Liver (tissue), 9 donors: ENCODE data around the gene TP53AIP1. TPM values are rescaled to one million over a fixed set of nuclear protein-coding genes. Genes with fewer than 3 reads are reported as not detected.

Source experiments
- DNase-seq: peaks from one replicate; pipeline ENCODE4 v3.0.0-alpha.2; 2017; ENCODE audit warnings: low spot score
- H3K27ac ChIP-seq, 2 donors: one replicate each; pipeline ENCODE4 v1.7.0; 2013; ENCODE audit warnings: inconsistent platforms in 2 of 2, low read length in 2 of 2, control low read depth in 1 of 2, low read depth in 1 of 2, mild to moderate bottlenecking in 1 of 2
- H3K27me3 ChIP-seq, 4 donors: one replicate each; pipeline versions ENCODE4 v1.6.1 to v1.7.0; 2013; ENCODE audit warnings: low read length in 3 of 4, inconsistent platforms in 1 of 4, mild to moderate bottlenecking in 1 of 4, moderate library complexity in 1 of 4; ENCODE audit not compliant: control insufficient read depth in 4 of 4, insufficient read depth in 4 of 4
- H3K36me3 ChIP-seq, 4 donors: one replicate each; pipeline versions ENCODE4 v1.6.1 to v1.7.0; 2013; ENCODE audit warnings: low read length in 3 of 4, mild to moderate bottlenecking in 3 of 4, low read depth in 1 of 4, moderate library complexity in 1 of 4; ENCODE audit not compliant: control insufficient read depth in 4 of 4, insufficient read depth in 3 of 4
- H3K4me1 ChIP-seq, 4 donors: one replicate each; pipeline versions ENCODE4 v1.6.1 to v1.7.0; 2013; ENCODE audit warnings: low read length in 3 of 4, mild to moderate bottlenecking in 3 of 4, moderate library complexity in 1 of 4; ENCODE audit not compliant: control insufficient read depth in 4 of 4, insufficient read depth in 4 of 4
- H3K4me3 ChIP-seq, 3 donors: one replicate each; pipeline versions ENCODE4 v1.6.1 to v1.7.0; 2013; ENCODE audit warnings: low read length in 3 of 3, control low read depth in 1 of 3, low read depth in 1 of 3, mild to moderate bottlenecking in 1 of 3
- H3K9ac ChIP-seq, 2 donors: one replicate each; pipeline ENCODE4 v1.7.0; 2013; ENCODE audit warnings: low read length in 2 of 2, mild to moderate bottlenecking in 2 of 2, moderate library complexity in 2 of 2, control low read depth in 1 of 2, low read depth in 1 of 2
- H3K9me3 ChIP-seq, 4 donors: one replicate each; pipeline versions ENCODE4 v1.6.1 to v1.7.0; 2013; ENCODE audit warnings: low read length in 3 of 4; ENCODE audit not compliant: control insufficient read depth in 4 of 4
- ATF3 ChIP-seq: IDR thresholded peaks from 2 replicates; pipeline ENCODE4 v1.6.1; 2016; ENCODE audit warnings: antibody characterized with exemption
- EGR1 ChIP-seq, 2 donors: IDR thresholded peaks; 2 replicates each; pipeline ENCODE4 v1.6.1; 2016 to 2018; ENCODE audit warnings: antibody characterized with exemption in 2 of 2, low read depth in 2 of 2
- FOXA1 ChIP-seq: IDR thresholded peaks from 2 replicates; pipeline ENCODE4 v1.6.1; 2016; ENCODE audit warnings: antibody characterized with exemption
- FOXA2 ChIP-seq: IDR thresholded peaks from 2 replicates; pipeline ENCODE4 v1.6.1; 2016; ENCODE audit warnings: antibody characterized with exemption
- GABPA ChIP-seq, 2 donors: IDR thresholded peaks in 1 of 2; conservative IDR thresholded peaks in 1 of 2; 2 replicates each; pipeline ENCODE4 v1.6.1; 2016; ENCODE audit warnings: antibody characterized with exemption in 2 of 2, mild to moderate bottlenecking in 1 of 2, moderate library complexity in 1 of 2
- HNF4A ChIP-seq, 2 donors: conservative IDR thresholded peaks; 2 replicates each; pipeline ENCODE4 v1.6.1; 2016; ENCODE audit warnings: antibody characterized with exemption in 2 of 2, mild to moderate bottlenecking in 2 of 2
- HNF4G ChIP-seq: IDR thresholded peaks from 2 replicates; pipeline ENCODE4 v1.6.1; 2016; ENCODE audit warnings: antibody characterized with exemption
- JUND ChIP-seq, 2 donors: IDR thresholded peaks; 2 replicates each; pipeline ENCODE4 v1.6.1; 2016; ENCODE audit warnings: antibody characterized with exemption in 2 of 2
- MAX ChIP-seq: IDR thresholded peaks from 2 replicates; pipeline ENCODE4 v1.6.1; 2016; ENCODE audit warnings: antibody characterized with exemption
- NR2F2 ChIP-seq: IDR thresholded peaks from 2 replicates; pipeline ENCODE4 v1.6.1; 2016; ENCODE audit warnings: antibody characterized with exemption
- RAD21 ChIP-seq, 2 donors: IDR thresholded peaks; 2 replicates each; pipeline ENCODE4 v1.6.1; 2016; ENCODE audit warnings: antibody characterized with exemption in 2 of 2, mild to moderate bottlenecking in 2 of 2
- REST ChIP-seq: IDR thresholded peaks from 2 replicates; pipeline ENCODE4 v1.6.1; 2016; ENCODE audit warnings: antibody characterized with exemption, mild to moderate bottlenecking
- RXRA ChIP-seq, 2 donors: IDR thresholded peaks; 2 replicates each; pipeline ENCODE4 v1.6.1; 2017 to 2018; ENCODE audit warnings: antibody characterized with exemption in 2 of 2, mild to moderate bottlenecking in 1 of 2
- SP1 ChIP-seq: IDR thresholded peaks from 2 replicates; pipeline ENCODE4 v1.6.1; 2018; ENCODE audit warnings: antibody characterized with exemption, mild to moderate bottlenecking
- TAF1 ChIP-seq: conservative IDR thresholded peaks from 2 replicates; pipeline ENCODE4 v1.6.1; 2016; ENCODE audit warnings: antibody characterized with exemption, mild to moderate bottlenecking
- YY1 ChIP-seq: IDR thresholded peaks from 2 replicates; pipeline ENCODE4 v1.6.1; 2016; ENCODE audit warnings: antibody characterized with exemption, mild to moderate bottlenecking
- ZBTB33 ChIP-seq: IDR thresholded peaks from 2 replicates; pipeline ENCODE4 v1.6.1; 2016; ENCODE audit warnings: antibody characterized with exemption
- WGBS: extraction: QIAGEN DNeasy Blood & Tissue Kit; methylation state at CpG from one replicate; pipeline ENCODE4 v1.1.7; 2013; 5-methylcytosine and 5-hydroxymethylcytosine counted together
- polyA plus RNA-seq, 2 donors: library from polyadenylated mRNA; stranded (reverse) in 1 of 2; unstranded in 1 of 2; fragments of 200-250 nt in 1 of 2; fragments of >200 nt in 1 of 2; fragmentation: Nextera tagmentation in 1 of 2; extraction: Ambion mirVana in 1 of 2; gene quantifications; one replicate each; pipeline versions ENCODE4 v1.2.1 to v1.2.3, GENCODE V29; 2013 to 2015
- total RNA-seq, 2 donors: library from RNA; depleted of rRNA; stranded (reverse); fragments of >200 nt; gene quantifications; one replicate each; pipeline ENCODE4 v1.2.3, GENCODE V29; 2014
- TF ChIP-seq, protein P1 (sequence below): fragments of 150-350 bp; IDR thresholded peaks from 2 replicates; pipeline ENCODE4 v1.5.1; 2017; ENCODE audit warnings: improper control_type of control experiment, low read depth, low read length; ENCODE audit not compliant: missing input control
- donor health status: healthy.
- donor health status: healthy.
- donor health status: healthy.
- donor health status: healthy.
- donor health status: healthy.

TP53AIP1 gene
- total and polyA plus RNA-seq, 4 donors: 0.08 TPM; not detected in 3

- TF ChIP-seq REST: no peak
- TF ChIP-seq ATF3: no peak
- no peak for TF ChIP-seq EGR1 (IDR thresholded peaks at IDR 0.05; ENCODE audit: low read depth in 2 of 2)
- no peak for TF ChIP-seq FOXA2
- TF ChIP-seq RXRA (IDR thresholded peaks at IDR 0.05): no peak
- no peak for TF ChIP-seq JUND (IDR thresholded peaks at IDR 0.05)
- no peak for TF ChIP-seq SP1
- TF ChIP-seq TAF1: no peak
Measured at GRCh38 chr11:128904656-128905344, 37.9 kb downstream of the TP53AIP1 start (continued).

- no peak overlapping the region for H3K4me3 ChIP-seq
- no peak for DNase-seq
- H3K36me3 ChIP-seq: no peaks in the 10 kb centered on the region
- H3K27ac ChIP-seq: no peak overlapping the region
- peaks cover 0 to 8% (median 3%) of the 10 kb centered on the region in 4 donors for H3K27me3 ChIP-seq
- TF ChIP-seq NR2F2: no peak
- no peak for TF ChIP-seq HNF4A (conservative IDR thresholded peaks at IDR 0.05)
- no peak for TF ChIP-seq EGR1 (IDR thresholded peaks at IDR 0.05; ENCODE audit: low read depth in 2 of 2)
- no peak for TF ChIP-seq HNF4G
- TF ChIP-seq YY1: no peak
- TF ChIP-seq TAF1: no peak
- TF ChIP-seq GABPA (IDR thresholded peaks at IDR 0.05 in 1 of 2, conservative IDR thresholded peaks at IDR 0.05 in 1 of 2): no peak
- TF ChIP-seq RAD21 (IDR thresholded peaks at IDR 0.05): no peak
- TF ChIP-seq MAX: no peak
- no peak for TF ChIP-seq ATF3
- no peak for TF ChIP-seq ZBTB33
- no peak for TF ChIP-seq FOXA2
- TF ChIP-seq, protein P1, sequence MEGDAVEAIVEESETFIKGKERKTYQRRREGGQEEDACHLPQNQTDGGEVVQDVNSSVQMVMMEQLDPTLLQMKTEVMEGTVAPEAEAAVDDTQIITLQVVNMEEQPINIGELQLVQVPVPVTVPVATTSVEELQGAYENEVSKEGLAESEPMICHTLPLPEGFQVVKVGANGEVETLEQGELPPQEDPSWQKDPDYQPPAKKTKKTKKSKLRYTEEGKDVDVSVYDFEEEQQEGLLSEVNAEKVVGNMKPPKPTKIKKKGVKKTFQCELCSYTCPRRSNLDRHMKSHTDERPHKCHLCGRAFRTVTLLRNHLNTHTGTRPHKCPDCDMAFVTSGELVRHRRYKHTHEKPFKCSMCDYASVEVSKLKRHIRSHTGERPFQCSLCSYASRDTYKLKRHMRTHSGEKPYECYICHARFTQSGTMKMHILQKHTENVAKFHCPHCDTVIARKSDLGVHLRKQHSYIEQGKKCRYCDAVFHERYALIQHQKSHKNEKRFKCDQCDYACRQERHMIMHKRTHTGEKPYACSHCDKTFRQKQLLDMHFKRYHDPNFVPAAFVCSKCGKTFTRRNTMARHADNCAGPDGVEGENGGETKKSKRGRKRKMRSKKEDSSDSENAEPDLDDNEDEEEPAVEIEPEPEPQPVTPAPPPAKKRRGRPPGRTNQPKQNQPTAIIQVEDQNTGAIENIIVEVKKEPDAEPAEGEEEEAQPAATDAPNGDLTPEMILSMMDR: no peak
- no peak for TF ChIP-seq RXRA (IDR thresholded peaks at IDR 0.05)
- no peak for TF ChIP-seq REST
- no peak for TF ChIP-seq FOXA1
- no peak overlapping the region for H3K9ac ChIP-seq
- WGBS: 69% methylated on average over 14 of the region's 14 CpGs
- peaks cover 2 to 31% (median 24%) of the 10 kb centered on the region in 4 donors for H3K4me1 ChIP-seq
- H3K9me3 ChIP-seq: no peaks in the 10 kb centered on the region
Measured at GRCh38 chr11:128904303-128904655, 38.4 kb downstream of the TP53AIP1 start.
